GM12878 (cell line): Measurements from ENCODE around the gene ZBTB7B. TPM values are rescaled to one million over a fixed set of nuclear protein-coding genes. Genes with fewer than 3 reads are reported as not detected.
A peak's percentile ranks its signal among the peaks of the same experiment; 100 is the strongest.

ENCODE experiments used
- CHD2 ChIP-seq: IDR thresholded peaks from 2 replicates; pipeline ENCODE4 v1.6.1; 2011; ENCODE audit warnings: low read depth, low read length, improper control_type of control experiment, borderline replicate concordance
- DPF2 ChIP-seq: fragments of 450-650 bp; IDR thresholded peaks from 2 replicates; pipeline ENCODE4 v1.6.1; 2017; ENCODE audit warnings: mild to moderate bottlenecking
- ETV6 ChIP-seq, 2 experiments: fragments of 450-650 bp in 1 of 2; IDR thresholded peaks in 1 of 2; conservative IDR thresholded peaks in 1 of 2; 2 replicates each; pipeline ENCODE4 v1.6.1; 2014; ENCODE audit warnings: antibody characterized with exemption in 1 of 2, borderline replicate concordance in 1 of 2, low read depth in 1 of 2, mild to moderate bottlenecking in 1 of 2, moderate library complexity in 1 of 2
- GATAD2B ChIP-seq: fragments of 450-650 bp; conservative IDR thresholded peaks from 2 replicates; pipeline ENCODE4 v1.6.1; 2017; ENCODE audit warnings: low read depth, mild to moderate bottlenecking, moderate library complexity
- HDAC6 ChIP-seq: fragments of 200-600 bp; sonication (generic); IDR thresholded peaks from one replicate; pipeline ENCODE4 v1.8.0; 2017; ENCODE audit warnings: antibody characterized with exemption; ENCODE audit not compliant: unreplicated experiment
- JUND ChIP-seq: IDR thresholded peaks from 2 replicates; pipeline ENCODE4 v1.6.1; 2012; ENCODE audit warnings: low read depth, mild to moderate bottlenecking, low read length, improper control_type of control experiment, moderate library complexity
- MTA2 ChIP-seq: fragments of 450-650 bp; IDR thresholded peaks from 2 replicates; pipeline ENCODE4 v1.6.1; 2016; ENCODE audit warnings: low read depth, mild to moderate bottlenecking, moderate library complexity
- NFIC ChIP-seq: IDR thresholded peaks from 2 replicates; pipeline ENCODE4 v1.6.1; 2012; ENCODE audit warnings: low read depth, mild to moderate bottlenecking, inconsistent platforms, low read length, moderate library complexity
- NFYB ChIP-seq: IDR thresholded peaks from 2 replicates; pipeline ENCODE4 v1.6.1; 2011; ENCODE audit warnings: low read depth, mild to moderate bottlenecking, low read length, improper control_type of control experiment, moderate library complexity; ENCODE audit not compliant: insufficient read depth
- PAX8 ChIP-seq: fragments of 450-650 bp; IDR thresholded peaks from 2 replicates; pipeline ENCODE4 v1.6.1; 2017; ENCODE audit warnings: mild to moderate bottlenecking, moderate library complexity
- POLR2AphosphoS5 ChIP-seq: IDR thresholded peaks from 2 replicates; pipeline ENCODE4 v1.6.1; 2011; ENCODE audit warnings: mild to moderate bottlenecking, low read length, inconsistent platforms
- RCOR1 ChIP-seq: conservative IDR thresholded peaks from 2 replicates; pipeline ENCODE4 v1.6.1; 2012; ENCODE audit warnings: low read depth, low read length, improper control_type of control experiment
- RFX5 ChIP-seq: IDR thresholded peaks from 2 replicates; pipeline ENCODE4 v1.6.1; 2011; ENCODE audit warnings: low read depth, low read length, improper control_type of control experiment
- RUNX3 ChIP-seq: IDR thresholded peaks from 2 replicates; pipeline ENCODE4 v1.6.1; 2012; ENCODE audit warnings: low read length, inconsistent platforms
- SIX5 ChIP-seq: IDR thresholded peaks from 2 replicates; pipeline ENCODE4 v1.6.1; 2011; ENCODE audit warnings: mild to moderate bottlenecking, low read depth, low read length, moderate library complexity; ENCODE audit not compliant: severe bottlenecking
- SP1 ChIP-seq: IDR thresholded peaks from one replicate; pipeline ENCODE4 v1.6.1; 2011; ENCODE audit warnings: low read depth, low read length
- TARDBP ChIP-seq: IDR thresholded peaks from 2 replicates; pipeline ENCODE4 v1.6.1; 2016; ENCODE audit warnings: borderline replicate concordance
- TCF12 ChIP-seq: IDR thresholded peaks from 2 replicates; pipeline ENCODE4 v1.6.1; 2011; ENCODE audit warnings: low read depth, mild to moderate bottlenecking, low read length
- ZNF207 ChIP-seq: fragments of 450-650 bp; IDR thresholded peaks from 2 replicates; pipeline ENCODE4 v1.6.1; 2014; ENCODE audit warnings: antibody characterized with exemption, mild to moderate bottlenecking, borderline replicate concordance
- polyA plus RNA-seq, 11 experiments: library from polyadenylated mRNA; depleted of rRNA in 4 of 11; unstranded in 6 of 11; stranded (reverse) in 5 of 11; fragments of >200 nt; fragmentation: Nextera tagmentation in 4 of 11; fragmentation: Illumina TruSeq in 1 of 11; extraction: Ambion mirVana in 4 of 11; extraction: Trizol in 1 of 11; gene quantifications; 1 replicate in 1 of 11; 2 replicates in 10 of 11; pipeline versions ENCODE4 v1.2.1 to v1.2.3, GENCODE V29; 2011 to 2016; ENCODE audit warnings: inconsistent platforms in 2 of 11, missing spikeins in 2 of 11, low read depth in 1 of 11
- total RNA-seq, 4 experiments: library from RNA; depleted of rRNA in 3 of 4; stranded (reverse); fragments of >200 nt in 3 of 4; fragmentation: Illumina TruSeq in 1 of 4; extraction: Trizol in 1 of 4; gene quantifications; 2 replicates each; pipeline versions ENCODE4 v1.2.1 to v1.2.3, GENCODE V29; 2013 to 2021
- TF ChIP-seq, protein P1 (sequence below): fragments of 450-650 bp; IDR thresholded peaks from 2 replicates; pipeline ENCODE4 v1.6.1; 2016; ENCODE audit warnings: mild to moderate bottlenecking
- TF ChIP-seq, protein P2 (sequence below): fragments of 450-650 bp; IDR thresholded peaks from 2 replicates; pipeline ENCODE4 v1.6.1; 2014; ENCODE audit warnings: mild to moderate bottlenecking
- TF ChIP-seq, protein P3 (sequence below): IDR thresholded peaks from 2 replicates; pipeline ENCODE4 v1.6.1; 2012; ENCODE audit warnings: low read length, inconsistent platforms
- TF ChIP-seq, protein P4 (sequence below): IDR thresholded peaks from 2 replicates; pipeline ENCODE4 v1.6.1; 2012; ENCODE audit warnings: improper control_type of control experiment, low read depth, low read length; ENCODE audit not compliant: insufficient replicate concordance

ZBTB7B gene
- total and polyA plus RNA-seq, 10 of the 15 experiments (the other 5 are each of a cell fraction or from before 2014, with no cell fraction given), result 0.11 to 44.9 (median 11.3) TPM

DNA sequence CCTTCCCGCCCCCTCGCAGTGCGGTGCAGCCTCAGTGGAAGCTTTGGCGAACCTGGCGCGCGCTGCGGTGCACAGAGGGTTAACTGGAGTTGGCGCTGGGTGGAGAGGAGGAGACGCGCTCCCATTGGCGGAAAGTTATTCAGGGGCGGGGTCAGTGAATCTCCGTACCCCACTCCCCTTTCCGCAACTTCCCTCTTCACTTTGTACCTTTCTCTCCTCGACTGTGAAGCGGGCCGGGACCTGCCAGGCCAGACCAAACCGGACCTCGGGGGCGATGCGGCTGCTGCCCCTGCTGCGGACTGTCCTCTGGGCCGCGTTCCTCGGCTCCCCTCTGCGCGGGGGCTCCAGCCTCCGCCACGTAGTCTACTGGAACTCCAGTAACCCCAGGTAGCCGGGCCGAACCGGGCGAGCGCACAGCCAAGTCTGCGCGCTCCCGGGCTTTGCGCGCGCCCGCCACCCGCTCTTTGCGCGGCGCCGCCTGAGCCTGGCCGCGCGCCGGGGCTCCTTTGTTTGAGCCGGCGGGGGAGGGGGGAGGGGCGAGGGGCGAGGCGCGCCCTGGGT, 61.0 kb downstream of the ZBTB7B start, which contains the start of gene EFNA4 (continued):
- TF ChIP-seq CHD2 (no peak), PAX8 (no peak), MTA2 (no peak), NFIC (no peak), DPF2 (peak; percentile 72), RCOR1 (no peak; the same call in 1 of the 2 replicates), POLR2AphosphoS5 (peak; percentile 63; the same call in 1 of the 2 replicates), RUNX3 (peak; percentile 29), GATAD2B (0 out of 2 replicates have a peak, but pooled peaks have one; percentile 46), RFX5 (0 out of 2 replicates have a peak, but pooled peaks have one; percentile 24), HDAC6 (no peak), SP1 (peak; percentile 76), ZNF207 (no peak), ETV6 (conservative IDR thresholded peaks at IDR 0.05 in 1 of 2, IDR thresholded peaks at IDR 0.05 in 1 of 2; ENCODE audit: borderline replicate concordance in 1 of 2, low read depth in 1 of 2) (no peak), NFYB (peak; percentile 46; the same call in 1 of the 2 replicates), TCF12 (no peak), JUND (no peak), SIX5 (no peak), TARDBP (no peak)
- TF ChIP-seq, protein P1, sequence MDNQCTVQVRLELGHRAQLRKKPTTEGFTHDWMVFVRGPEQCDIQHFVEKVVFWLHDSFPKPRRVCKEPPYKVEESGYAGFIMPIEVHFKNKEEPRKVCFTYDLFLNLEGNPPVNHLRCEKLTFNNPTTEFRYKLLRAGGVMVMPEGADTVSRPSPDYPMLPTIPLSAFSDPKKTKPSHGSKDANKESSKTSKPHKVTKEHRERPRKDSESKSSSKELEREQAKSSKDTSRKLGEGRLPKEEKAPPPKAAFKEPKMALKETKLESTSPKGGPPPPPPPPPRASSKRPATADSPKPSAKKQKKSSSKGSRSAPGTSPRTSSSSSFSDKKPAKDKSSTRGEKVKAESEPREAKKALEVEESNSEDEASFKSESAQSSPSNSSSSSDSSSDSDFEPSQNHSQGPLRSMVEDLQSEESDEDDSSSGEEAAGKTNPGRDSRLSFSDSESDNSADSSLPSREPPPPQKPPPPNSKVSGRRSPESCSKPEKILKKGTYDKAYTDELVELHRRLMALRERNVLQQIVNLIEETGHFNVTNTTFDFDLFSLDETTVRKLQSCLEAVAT, result no peak
- TF ChIP-seq, protein P2, sequence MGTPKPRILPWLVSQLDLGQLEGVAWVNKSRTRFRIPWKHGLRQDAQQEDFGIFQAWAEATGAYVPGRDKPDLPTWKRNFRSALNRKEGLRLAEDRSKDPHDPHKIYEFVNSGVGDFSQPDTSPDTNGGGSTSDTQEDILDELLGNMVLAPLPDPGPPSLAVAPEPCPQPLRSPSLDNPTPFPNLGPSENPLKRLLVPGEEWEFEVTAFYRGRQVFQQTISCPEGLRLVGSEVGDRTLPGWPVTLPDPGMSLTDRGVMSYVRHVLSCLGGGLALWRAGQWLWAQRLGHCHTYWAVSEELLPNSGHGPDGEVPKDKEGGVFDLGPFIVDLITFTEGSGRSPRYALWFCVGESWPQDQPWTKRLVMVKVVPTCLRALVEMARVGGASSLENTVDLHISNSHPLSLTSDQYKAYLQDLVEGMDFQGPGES, result no peak
- TF ChIP-seq, protein P3, sequence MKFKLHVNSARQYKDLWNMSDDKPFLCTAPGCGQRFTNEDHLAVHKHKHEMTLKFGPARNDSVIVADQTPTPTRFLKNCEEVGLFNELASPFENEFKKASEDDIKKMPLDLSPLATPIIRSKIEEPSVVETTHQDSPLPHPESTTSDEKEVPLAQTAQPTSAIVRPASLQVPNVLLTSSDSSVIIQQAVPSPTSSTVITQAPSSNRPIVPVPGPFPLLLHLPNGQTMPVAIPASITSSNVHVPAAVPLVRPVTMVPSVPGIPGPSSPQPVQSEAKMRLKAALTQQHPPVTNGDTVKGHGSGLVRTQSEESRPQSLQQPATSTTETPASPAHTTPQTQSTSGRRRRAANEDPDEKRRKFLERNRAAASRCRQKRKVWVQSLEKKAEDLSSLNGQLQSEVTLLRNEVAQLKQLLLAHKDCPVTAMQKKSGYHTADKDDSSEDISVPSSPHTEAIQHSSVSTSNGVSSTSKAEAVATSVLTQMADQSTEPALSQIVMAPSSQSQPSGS, result no peak
- TF ChIP-seq, protein P4, sequence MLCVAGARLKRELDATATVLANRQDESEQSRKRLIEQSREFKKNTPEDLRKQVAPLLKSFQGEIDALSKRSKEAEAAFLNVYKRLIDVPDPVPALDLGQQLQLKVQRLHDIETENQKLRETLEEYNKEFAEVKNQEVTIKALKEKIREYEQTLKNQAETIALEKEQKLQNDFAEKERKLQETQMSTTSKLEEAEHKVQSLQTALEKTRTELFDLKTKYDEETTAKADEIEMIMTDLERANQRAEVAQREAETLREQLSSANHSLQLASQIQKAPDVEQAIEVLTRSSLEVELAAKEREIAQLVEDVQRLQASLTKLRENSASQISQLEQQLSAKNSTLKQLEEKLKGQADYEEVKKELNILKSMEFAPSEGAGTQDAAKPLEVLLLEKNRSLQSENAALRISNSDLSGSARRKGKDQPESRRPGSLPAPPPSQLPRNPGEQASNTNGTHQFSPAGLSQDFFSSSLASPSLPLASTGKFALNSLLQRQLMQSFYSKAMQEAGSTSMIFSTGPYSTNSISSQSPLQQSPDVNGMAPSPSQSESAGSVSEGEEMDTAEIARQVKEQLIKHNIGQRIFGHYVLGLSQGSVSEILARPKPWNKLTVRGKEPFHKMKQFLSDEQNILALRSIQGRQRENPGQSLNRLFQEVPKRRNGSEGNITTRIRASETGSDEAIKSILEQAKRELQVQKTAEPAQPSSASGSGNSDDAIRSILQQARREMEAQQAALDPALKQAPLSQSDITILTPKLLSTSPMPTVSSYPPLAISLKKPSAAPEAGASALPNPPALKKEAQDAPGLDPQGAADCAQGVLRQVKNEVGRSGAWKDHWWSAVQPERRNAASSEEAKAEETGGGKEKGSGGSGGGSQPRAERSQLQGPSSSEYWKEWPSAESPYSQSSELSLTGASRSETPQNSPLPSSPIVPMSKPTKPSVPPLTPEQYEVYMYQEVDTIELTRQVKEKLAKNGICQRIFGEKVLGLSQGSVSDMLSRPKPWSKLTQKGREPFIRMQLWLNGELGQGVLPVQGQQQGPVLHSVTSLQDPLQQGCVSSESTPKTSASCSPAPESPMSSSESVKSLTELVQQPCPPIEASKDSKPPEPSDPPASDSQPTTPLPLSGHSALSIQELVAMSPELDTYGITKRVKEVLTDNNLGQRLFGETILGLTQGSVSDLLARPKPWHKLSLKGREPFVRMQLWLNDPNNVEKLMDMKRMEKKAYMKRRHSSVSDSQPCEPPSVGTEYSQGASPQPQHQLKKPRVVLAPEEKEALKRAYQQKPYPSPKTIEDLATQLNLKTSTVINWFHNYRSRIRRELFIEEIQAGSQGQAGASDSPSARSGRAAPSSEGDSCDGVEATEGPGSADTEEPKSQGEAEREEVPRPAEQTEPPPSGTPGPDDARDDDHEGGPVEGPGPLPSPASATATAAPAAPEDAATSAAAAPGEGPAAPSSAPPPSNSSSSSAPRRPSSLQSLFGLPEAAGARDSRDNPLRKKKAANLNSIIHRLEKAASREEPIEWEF, result no peak
